H1 (cell line): Measurements from ENCODE around the gene ST3GAL3.
A peak's percentile ranks its signal among the peaks of the same experiment; 100 is the strongest.

ENCODE experiments used
- EP300 ChIP-seq, 2 experiments: IDR thresholded peaks; 1 replicate in 1 of 2; 2 replicates in 1 of 2; pipeline ENCODE4 v1.6.1; 2011 to 2012; ENCODE audit warnings: low read depth in 2 of 2, low read length in 2 of 2, mild to moderate bottlenecking in 2 of 2, borderline replicate concordance in 1 of 2, inconsistent platforms in 1 of 2, moderate library complexity in 1 of 2
- GABPA ChIP-seq: IDR thresholded peaks from 2 replicates; pipeline ENCODE4 v1.6.1; 2011; ENCODE audit warnings: mild to moderate bottlenecking, low read length, moderate library complexity, borderline replicate concordance; ENCODE audit not compliant: insufficient read depth
- HDAC2 ChIP-seq, 2 experiments: fragments of 300-600 bp in 1 of 2; sonication (generic) in 1 of 2; IDR thresholded peaks; 2 replicates each; pipeline ENCODE4 v1.6.1; 2011 to 2012; ENCODE audit warnings: low read depth in 2 of 2, low read length in 2 of 2, mild to moderate bottlenecking in 2 of 2, moderate library complexity in 2 of 2, borderline replicate concordance in 1 of 2, inconsistent platforms in 1 of 2
- POLR2A ChIP-seq, 2 experiments: IDR thresholded peaks; 1 replicate in 1 of 2; 2 replicates in 1 of 2; pipeline ENCODE4 v1.6.1; 2011; ENCODE audit warnings: low read depth in 2 of 2, low read length in 2 of 2, mild to moderate bottlenecking in 2 of 2; ENCODE audit errors: control extremely low read depth in 1 of 2
- POLR2AphosphoS5 ChIP-seq: IDR thresholded peaks from 2 replicates; pipeline ENCODE4 v1.6.1; 2011; ENCODE audit warnings: low read depth, low read length
- RAD21 ChIP-seq, 2 experiments: IDR thresholded peaks in 1 of 2; conservative IDR thresholded peaks in 1 of 2; 2 replicates each; pipeline ENCODE4 v1.6.1; 2011; ENCODE audit warnings: low read depth in 2 of 2, low read length in 2 of 2, improper control_type of control experiment in 1 of 2, inconsistent platforms in 1 of 2, mild to moderate bottlenecking in 1 of 2, moderate library complexity in 1 of 2
- SP2 ChIP-seq: IDR thresholded peaks from 2 replicates; pipeline ENCODE4 v1.6.1; 2012; ENCODE audit warnings: mild to moderate bottlenecking, low read length, inconsistent platforms
- SUZ12 ChIP-seq: fragments of 200-600 bp; sonication (generic); IDR thresholded peaks from 2 replicates; pipeline ENCODE4 v1.6.1; 2012; ENCODE audit warnings: mild to moderate bottlenecking, inconsistent platforms, low read length, moderate library complexity, mixed read lengths
- TEAD4 ChIP-seq: IDR thresholded peaks from 2 replicates; pipeline ENCODE4 v1.6.1; 2012; ENCODE audit warnings: low read depth, low read length, inconsistent platforms, mixed read lengths
- YY1 ChIP-seq: IDR thresholded peaks from 2 replicates; pipeline ENCODE4 v1.6.1; 2011; ENCODE audit warnings: low read depth, mild to moderate bottlenecking, low read length
- TF ChIP-seq, protein P1 (sequence below), 3 experiments: IDR thresholded peaks; 1 replicate in 2 of 3; 2 replicates in 1 of 3; pipeline versions ENCODE4 v1.5.1 to v1.6.1; 2011; ENCODE audit warnings: low read length in 3 of 3, mild to moderate bottlenecking in 3 of 3, inconsistent platforms in 2 of 3, low read depth in 1 of 3, moderate library complexity in 1 of 3; ENCODE audit not compliant: insufficient read depth in 1 of 3; ENCODE audit errors: control extremely low read depth in 1 of 3

DNA sequence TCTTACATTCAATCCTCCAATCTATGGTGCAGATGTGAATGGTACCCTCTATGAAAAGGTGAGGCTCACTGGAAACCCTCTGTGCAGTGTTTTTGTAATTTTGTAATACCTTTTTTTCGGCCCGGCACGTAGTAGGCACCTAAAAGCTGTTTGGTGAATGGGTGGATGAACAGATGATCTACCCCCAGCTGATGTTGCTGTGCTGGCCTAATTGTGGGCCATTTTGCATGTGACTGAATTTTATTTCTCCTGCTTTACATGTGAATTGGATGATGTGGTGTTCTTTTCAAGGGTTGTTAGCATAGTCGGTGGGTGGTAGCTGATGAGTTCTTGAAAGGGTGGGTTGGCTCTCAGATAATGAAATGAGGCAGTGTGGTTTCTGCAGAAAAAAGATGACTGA lies 47.0 kb upstream of the ST3GAL3 start:
- TF ChIP-seq RAD21 (IDR thresholded peaks at IDR 0.05 in 1 of 2, conservative IDR thresholded peaks at IDR 0.05 in 1 of 2; ENCODE audit: low read depth in 2 of 2, low read length in 2 of 2) = no peak
- TF ChIP-seq EP300 (IDR thresholded peaks at IDR 0.05; ENCODE audit: borderline replicate concordance in 1 of 2, low read depth in 2 of 2, low read length in 2 of 2) = peak in 1 of 2 experiments; percentile 84; a peak in 1 of 3 replicates
- TF ChIP-seq, protein P1, sequence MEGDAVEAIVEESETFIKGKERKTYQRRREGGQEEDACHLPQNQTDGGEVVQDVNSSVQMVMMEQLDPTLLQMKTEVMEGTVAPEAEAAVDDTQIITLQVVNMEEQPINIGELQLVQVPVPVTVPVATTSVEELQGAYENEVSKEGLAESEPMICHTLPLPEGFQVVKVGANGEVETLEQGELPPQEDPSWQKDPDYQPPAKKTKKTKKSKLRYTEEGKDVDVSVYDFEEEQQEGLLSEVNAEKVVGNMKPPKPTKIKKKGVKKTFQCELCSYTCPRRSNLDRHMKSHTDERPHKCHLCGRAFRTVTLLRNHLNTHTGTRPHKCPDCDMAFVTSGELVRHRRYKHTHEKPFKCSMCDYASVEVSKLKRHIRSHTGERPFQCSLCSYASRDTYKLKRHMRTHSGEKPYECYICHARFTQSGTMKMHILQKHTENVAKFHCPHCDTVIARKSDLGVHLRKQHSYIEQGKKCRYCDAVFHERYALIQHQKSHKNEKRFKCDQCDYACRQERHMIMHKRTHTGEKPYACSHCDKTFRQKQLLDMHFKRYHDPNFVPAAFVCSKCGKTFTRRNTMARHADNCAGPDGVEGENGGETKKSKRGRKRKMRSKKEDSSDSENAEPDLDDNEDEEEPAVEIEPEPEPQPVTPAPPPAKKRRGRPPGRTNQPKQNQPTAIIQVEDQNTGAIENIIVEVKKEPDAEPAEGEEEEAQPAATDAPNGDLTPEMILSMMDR (IDR thresholded peaks at IDR 0.05; ENCODE audit: control extremely low read depth in 1 of 3, insufficient read depth in 1 of 3, low read depth in 1 of 3, low read length in 3 of 3) = no peak
- no peak for TF ChIP-seq YY1
- no peak for TF ChIP-seq POLR2AphosphoS5
- 0 out of 2 replicates have a peak, but pooled peaks have one; percentile 45 for TF ChIP-seq TEAD4
- TF ChIP-seq SUZ12 = no peak
- no peak for TF ChIP-seq SP2
- TF ChIP-seq HDAC2 (IDR thresholded peaks at IDR 0.05; ENCODE audit: borderline replicate concordance in 1 of 2, low read depth in 2 of 2, low read length in 2 of 2) = peak; percentile 60 to 84; a peak in 3 of 4 replicates
- TF ChIP-seq GABPA = no peak
- TF ChIP-seq POLR2A (IDR thresholded peaks at IDR 0.05; ENCODE audit: control extremely low read depth in 1 of 2, low read depth in 2 of 2, low read length in 2 of 2) = no peak
